ENCODE data around the gene GNAS-AS1. TPM values are rescaled to one million over a fixed set of nuclear protein-coding genes. Genes with fewer than 3 reads are reported as not detected.

Gene GNAS-AS1
- total and polyA plus RNA-seq, 10 of the 15 experiments (the other 5 are each of a cell fraction or from before 2014, with no cell fraction given) = 0.06 to 2.7 (median 1.2) TPM

- no peak for TF ChIP-seq IRF5 (IDR thresholded peaks at IDR 0.05; ENCODE audit: borderline replicate concordance)
- TF ChIP-seq MYB (IDR thresholded peaks at IDR 0.05; ENCODE audit: borderline replicate concordance, low read depth, low read length) = no peak
These were observed 12.5 kb upstream of the GNAS-AS1 start (continued) for GRCh38 chr20:58863044-58863790.

GRCh38 chr20:58855506-58856389, 5.0 kb upstream of the GNAS-AS1 start:
- RAD21 ChIA-PET (ENCODE audit: unreplicated experiment) = no interaction called here
- H3K79me2 ChIP-seq (ENCODE audit: control insufficient read depth, insufficient read depth, low read length) = no peaks in the 10 kb centered on the region
- no peak for DNase-seq (ENCODE audit: low read depth, low spot score)
- no peaks in the 10 kb centered on the region; the same call in 2 of the 3 replicates for H3K9me3 ChIP-seq (replicated peaks; ENCODE audit: control insufficient read depth, insufficient read depth, low read length)
- no TSS peak for BruUV-seq (replicated peaks)
- no peak overlapping the region for H3K27ac ChIP-seq (ENCODE audit: control insufficient read depth, insufficient read depth)
- 0 out of 2 replicates have a peak, but pooled peaks cover 3% of the 10 kb centered on the region for H3K4me1 ChIP-seq (ENCODE audit: control insufficient read depth, insufficient read depth, low read length)
- intact Hi-C loops (cut with micrococcal nuclease; ENCODE audit: unreplicated experiment) (no loop called here), in situ Hi-C loops (cut with MboI) (loop anchor here (10.0 kb wide), 1 partner anchor 621 kb away; no protein-coding TSS in a partner anchor)
- H3K27me3 ChIP-seq (replicated peaks in 1 of 2; ENCODE audit: control insufficient read depth in 2 of 2, insufficient read depth in 2 of 2, low read length in 1 of 2) = peaks cover 0 to 3% of the 10 kb centered on the region in 2 experiments; a peak in 3 of 4 replicates
- no peak overlapping the region for H2AFZ ChIP-seq (ENCODE audit: control insufficient read depth, low read depth, low read length)
- SMC1A ChIA-PET (ENCODE audit: uncharacterized antibody, unreplicated experiment) = no interaction called here
- H3K9ac ChIP-seq (ENCODE audit: control insufficient read depth, insufficient read depth, low read length) = no peak overlapping the region
- FAIRE-seq = no peak
- no peaks in the 10 kb centered on the region for H3K36me3 ChIP-seq (ENCODE audit: control insufficient read depth in 2 of 2, insufficient read depth in 2 of 2, low read length in 1 of 2)
- CTCF ChIA-PET = interaction anchor here (0.5 to 1.0 kb wide), 2 partner anchors 14 to 560 kb away, joined by 3 read pairs; no protein-coding TSS in a partner anchor
- 37% methylated on average over 56 of the region's 57 CpGs for WGBS (ENCODE audit: insufficient coverage, insufficient replicate concordance, low lambda C conversion rate, missing lambda C conversion rate)
- no peaks in the 10 kb centered on the region for H4K20me1 ChIP-seq (ENCODE audit: control insufficient read depth, insufficient read depth)
- no peak for ATAC-seq
- H3K4me3 ChIP-seq = no peak overlapping the region
- POLR2A ChIA-PET = no interaction called here
- H3K4me2 ChIP-seq (ENCODE audit: control insufficient read depth, insufficient read depth) = no peak overlapping the region
- TF ChIP-seq YY1 (IDR thresholded peaks at IDR 0.05; ENCODE audit: low read depth, low read length) (no peak), ESRRA (IDR thresholded peaks at IDR 0.05; ENCODE audit: low read length) (no peak), MYC (IDR thresholded peaks at IDR 0.05; ENCODE audit: insufficient read depth, insufficient read length, insufficient replicate concordance, low read length, severe bottlenecking) (no peak), RFX5 (IDR thresholded peaks at IDR 0.05; ENCODE audit: low read depth, low read length) (no peak), YBX1 (IDR thresholded peaks at IDR 0.05) (no peak), CBX3 (IDR thresholded peaks at IDR 0.05; ENCODE audit: borderline replicate concordance, low read depth) (no peak), FOXM1 (IDR thresholded peaks at IDR 0.05; ENCODE audit: low read depth, low read length) (no peak), SMAD5 (IDR thresholded peaks at IDR 0.05; ENCODE audit: low read depth) (no peak), RB1 (IDR thresholded peaks at IDR 0.05; ENCODE audit: borderline replicate concordance) (no peak)
- TF ChIP-seq, protein P1, sequence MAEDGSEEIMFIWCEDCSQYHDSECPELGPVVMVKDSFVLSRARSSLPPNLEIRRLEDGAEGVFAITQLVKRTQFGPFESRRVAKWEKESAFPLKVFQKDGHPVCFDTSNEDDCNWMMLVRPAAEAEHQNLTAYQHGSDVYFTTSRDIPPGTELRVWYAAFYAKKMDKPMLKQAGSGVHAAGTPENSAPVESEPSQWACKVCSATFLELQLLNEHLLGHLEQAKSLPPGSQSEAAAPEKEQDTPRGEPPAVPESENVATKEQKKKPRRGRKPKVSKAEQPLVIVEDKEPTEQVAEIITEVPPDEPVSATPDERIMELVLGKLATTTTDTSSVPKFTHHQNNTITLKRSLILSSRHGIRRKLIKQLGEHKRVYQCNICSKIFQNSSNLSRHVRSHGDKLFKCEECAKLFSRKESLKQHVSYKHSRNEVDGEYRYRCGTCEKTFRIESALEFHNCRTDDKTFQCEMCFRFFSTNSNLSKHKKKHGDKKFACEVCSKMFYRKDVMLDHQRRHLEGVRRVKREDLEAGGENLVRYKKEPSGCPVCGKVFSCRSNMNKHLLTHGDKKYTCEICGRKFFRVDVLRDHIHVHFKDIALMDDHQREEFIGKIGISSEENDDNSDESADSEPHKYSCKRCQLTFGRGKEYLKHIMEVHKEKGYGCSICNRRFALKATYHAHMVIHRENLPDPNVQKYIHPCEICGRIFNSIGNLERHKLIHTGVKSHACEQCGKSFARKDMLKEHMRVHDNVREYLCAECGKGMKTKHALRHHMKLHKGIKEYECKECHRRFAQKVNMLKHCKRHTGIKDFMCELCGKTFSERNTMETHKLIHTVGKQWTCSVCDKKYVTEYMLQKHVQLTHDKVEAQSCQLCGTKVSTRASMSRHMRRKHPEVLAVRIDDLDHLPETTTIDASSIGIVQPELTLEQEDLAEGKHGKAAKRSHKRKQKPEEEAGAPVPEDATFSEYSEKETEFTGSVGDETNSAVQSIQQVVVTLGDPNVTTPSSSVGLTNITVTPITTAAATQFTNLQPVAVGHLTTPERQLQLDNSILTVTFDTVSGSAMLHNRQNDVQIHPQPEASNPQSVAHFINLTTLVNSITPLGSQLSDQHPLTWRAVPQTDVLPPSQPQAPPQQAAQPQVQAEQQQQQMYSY (CRISPR knock-in tag; IDR thresholded peaks at IDR 0.05) = no peak
- TF ChIP-seq, protein P2, sequence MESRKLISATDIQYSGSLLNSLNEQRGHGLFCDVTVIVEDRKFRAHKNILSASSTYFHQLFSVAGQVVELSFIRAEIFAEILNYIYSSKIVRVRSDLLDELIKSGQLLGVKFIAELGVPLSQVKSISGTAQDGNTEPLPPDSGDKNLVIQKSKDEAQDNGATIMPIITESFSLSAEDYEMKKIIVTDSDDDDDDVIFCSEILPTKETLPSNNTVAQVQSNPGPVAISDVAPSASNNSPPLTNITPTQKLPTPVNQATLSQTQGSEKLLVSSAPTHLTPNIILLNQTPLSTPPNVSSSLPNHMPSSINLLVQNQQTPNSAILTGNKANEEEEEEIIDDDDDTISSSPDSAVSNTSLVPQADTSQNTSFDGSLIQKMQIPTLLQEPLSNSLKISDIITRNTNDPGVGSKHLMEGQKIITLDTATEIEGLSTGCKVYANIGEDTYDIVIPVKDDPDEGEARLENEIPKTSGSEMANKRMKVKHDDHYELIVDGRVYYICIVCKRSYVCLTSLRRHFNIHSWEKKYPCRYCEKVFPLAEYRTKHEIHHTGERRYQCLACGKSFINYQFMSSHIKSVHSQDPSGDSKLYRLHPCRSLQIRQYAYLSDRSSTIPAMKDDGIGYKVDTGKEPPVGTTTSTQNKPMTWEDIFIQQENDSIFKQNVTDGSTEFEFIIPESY (IDR thresholded peaks at IDR 0.05) = no peak
